Gastrocnemius medialis (tissue), 4 donors: ENCODE measurements around the gene ITPR2. TPM values are rescaled to one million over a fixed set of nuclear protein-coding genes. Genes with fewer than 3 reads are reported as not detected.

ENCODE experiments used
- ATAC-seq, 2 donors: fragments of 150-250 bp; one replicate each; pipeline ENCODE4 v1.9.1; 2016
- DNase-seq, 2 donors: peaks; one replicate each; pipeline ENCODE4 v3.0.0-alpha.2; 2019
- H3K27ac ChIP-seq, 4 donors: fragments of 200-600 bp; sonication (generic); 1 replicate in 1 of 4; 2 replicates in 3 of 4; pipeline ENCODE4 v1.5.1; 2016 to 2018; ENCODE audit warnings: mild to moderate bottlenecking in 2 of 4, moderate library complexity in 1 of 4
- H3K27me3 ChIP-seq, 3 donors: fragments of 200-600 bp; sonication (generic) in 2 of 3; 1 replicate in 1 of 3; 2 replicates in 2 of 3; pipeline versions ENCODE4 v1.5.1 to v1.6.0; 2016 to 2019; ENCODE audit warnings: mild to moderate bottlenecking in 1 of 3, moderate library complexity in 1 of 3
- H3K36me3 ChIP-seq, 2 donors: fragments of 200-600 bp; sonication (generic) in 1 of 2; one replicate each; pipeline ENCODE4 v1.5.1; 2017 to 2018
- H3K4me1 ChIP-seq, 2 donors: fragments of 200-600 bp; sonication (generic) in 1 of 2; one replicate each; pipeline ENCODE4 v1.5.1; 2016 to 2017; ENCODE audit warnings: mild to moderate bottlenecking in 2 of 2
- H3K4me3 ChIP-seq, 4 donors: fragments of 200-600 bp; sonication (generic) in 3 of 4; 1 replicate in 1 of 4; 2 replicates in 3 of 4; pipeline ENCODE4 v1.5.1; 2016 to 2019; ENCODE audit warnings: mild to moderate bottlenecking in 2 of 4
- H3K9me3 ChIP-seq, 3 donors: fragments of 200-600 bp; sonication (generic) in 2 of 3; 1 replicate in 1 of 3; 2 replicates in 2 of 3; pipeline ENCODE4 v1.5.1; 2016 to 2019
- POLR2A ChIP-seq, 2 donors: fragments of 450-650 bp; IDR thresholded peaks; one replicate each; pipeline ENCODE4 v1.6.1; 2017; ENCODE audit warnings: antibody characterized with exemption in 2 of 2, mild to moderate bottlenecking in 2 of 2, moderate library complexity in 2 of 2
- in situ Hi-C, 4 donors: fragments of 200-750 bp; cut with MboI; loops; one replicate each; pipeline versions ENCODE4 v1.15.0 to v1.8.0; 2017; ENCODE audit warnings: low sequenced_read_pairs in 4 of 4
- intact Hi-C: fragments of 100-400 bp; cut with DNase I; formaldehyde crosslinking; loops from one replicate; pipeline ENCODE4 v1.15.1; 2023; ENCODE audit warnings: low total_unique reads
- total RNA-seq, 4 donors: library from RNA; depleted of rRNA; stranded (reverse); fragments of >200 nt; gene quantifications; one replicate each; pipeline versions ENCODE4 v1.1.0 to v1.2.3, GENCODE V29; 2016
- TF ChIP-seq, protein P1 (sequence below), 5 experiments: fragments of 450-650 bp in 3 of 5; fragments of 200-600 bp in 2 of 5; sonication (generic) in 2 of 5; IDR thresholded peaks in 4 of 5; conservative IDR thresholded peaks in 1 of 5; 1 replicate in 4 of 5; 2 replicates in 1 of 5; pipeline ENCODE4 v1.5.1; 2016 to 2019; ENCODE audit warnings: antibody characterized with exemption in 5 of 5, mild to moderate bottlenecking in 3 of 5, moderate library complexity in 3 of 5

ITPR2 gene
- total RNA-seq, 4 donors from 2014 or later, result 3.8 to 23.8 (median 4.1) TPM

DNA sequence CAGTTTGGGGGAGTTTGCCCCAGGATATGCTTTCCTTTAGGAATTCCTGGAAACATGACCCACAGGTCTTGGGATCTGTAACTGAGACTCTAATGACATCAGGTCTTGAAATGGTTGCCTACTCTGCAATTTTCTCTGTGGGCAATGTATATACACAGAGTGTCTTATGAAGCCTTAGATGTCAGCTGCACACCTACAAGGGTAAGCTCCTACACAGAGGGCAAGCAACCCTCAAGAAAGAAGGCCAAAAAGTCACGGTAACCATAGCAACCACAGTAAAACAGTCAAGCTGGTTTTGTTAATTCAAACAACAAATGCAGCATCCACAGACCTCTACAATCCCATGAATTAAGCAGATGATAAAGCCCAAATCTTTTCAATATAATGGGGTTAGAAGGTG, 344.6 kb downstream of the ITPR2 start:
- no peak for ATAC-seq
- H3K4me1 ChIP-seq, result no peaks in the 10 kb centered on the region
- no peaks in the 10 kb centered on the region for H3K27me3 ChIP-seq
- DNase-seq, result no peak
- TF ChIP-seq POLR2A (IDR thresholded peaks at IDR 0.05), result no peak
- TF ChIP-seq, protein P1, sequence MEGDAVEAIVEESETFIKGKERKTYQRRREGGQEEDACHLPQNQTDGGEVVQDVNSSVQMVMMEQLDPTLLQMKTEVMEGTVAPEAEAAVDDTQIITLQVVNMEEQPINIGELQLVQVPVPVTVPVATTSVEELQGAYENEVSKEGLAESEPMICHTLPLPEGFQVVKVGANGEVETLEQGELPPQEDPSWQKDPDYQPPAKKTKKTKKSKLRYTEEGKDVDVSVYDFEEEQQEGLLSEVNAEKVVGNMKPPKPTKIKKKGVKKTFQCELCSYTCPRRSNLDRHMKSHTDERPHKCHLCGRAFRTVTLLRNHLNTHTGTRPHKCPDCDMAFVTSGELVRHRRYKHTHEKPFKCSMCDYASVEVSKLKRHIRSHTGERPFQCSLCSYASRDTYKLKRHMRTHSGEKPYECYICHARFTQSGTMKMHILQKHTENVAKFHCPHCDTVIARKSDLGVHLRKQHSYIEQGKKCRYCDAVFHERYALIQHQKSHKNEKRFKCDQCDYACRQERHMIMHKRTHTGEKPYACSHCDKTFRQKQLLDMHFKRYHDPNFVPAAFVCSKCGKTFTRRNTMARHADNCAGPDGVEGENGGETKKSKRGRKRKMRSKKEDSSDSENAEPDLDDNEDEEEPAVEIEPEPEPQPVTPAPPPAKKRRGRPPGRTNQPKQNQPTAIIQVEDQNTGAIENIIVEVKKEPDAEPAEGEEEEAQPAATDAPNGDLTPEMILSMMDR (IDR thresholded peaks at IDR 0.05 in 4 of 5, conservative IDR thresholded peaks at IDR 0.05 in 1 of 5), result no peak
- no peaks in the 10 kb centered on the region for H3K9me3 ChIP-seq
- in situ Hi-C loops, result no loop called here
- H3K4me3 ChIP-seq, result no peak overlapping the region
- H3K27ac ChIP-seq, result no peak overlapping the region
- H3K36me3 ChIP-seq, result no peaks in the 10 kb centered on the region
- intact Hi-C loops, result no loop called here

DNA sequence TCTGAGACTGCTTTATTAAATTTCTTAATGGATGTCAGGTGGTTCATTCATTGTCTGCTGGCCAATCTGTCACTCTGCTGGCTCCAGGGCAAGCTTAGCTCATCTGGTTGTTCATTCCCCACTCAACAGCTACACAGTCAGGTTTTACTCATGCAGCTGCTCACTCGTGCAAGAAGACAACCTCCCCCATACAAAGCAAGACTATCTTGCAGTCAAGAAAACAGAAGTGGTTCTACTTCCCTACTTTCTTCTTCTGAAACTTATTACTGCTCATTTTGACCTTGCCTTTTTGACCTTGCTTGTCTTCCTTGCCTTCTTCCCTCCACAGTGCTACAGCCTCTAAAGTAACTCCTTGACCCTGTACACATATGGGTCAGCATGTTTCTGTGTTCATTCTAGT, 359.7 kb downstream of the ITPR2 start:
- DNase-seq (no peak), ATAC-seq (no peak)
- H3K4me1 ChIP-seq, result no peaks in the 10 kb centered on the region
- intact Hi-C loops, result no loop called here
- TF ChIP-seq POLR2A (IDR thresholded peaks at IDR 0.05), result no peak
- TF ChIP-seq, protein P1 (IDR thresholded peaks at IDR 0.05 in 4 of 5, conservative IDR thresholded peaks at IDR 0.05 in 1 of 5), result no peak
- no peak overlapping the region for H3K4me3 ChIP-seq
- no peak overlapping the region for H3K27ac ChIP-seq
- no peaks in the 10 kb centered on the region for H3K9me3 ChIP-seq
- in situ Hi-C loops, result no loop called here
- H3K27me3 ChIP-seq, result no peaks in the 10 kb centered on the region
- peaks cover 0 to 4% of the 10 kb centered on the region in 2 donors for H3K36me3 ChIP-seq

DNA sequence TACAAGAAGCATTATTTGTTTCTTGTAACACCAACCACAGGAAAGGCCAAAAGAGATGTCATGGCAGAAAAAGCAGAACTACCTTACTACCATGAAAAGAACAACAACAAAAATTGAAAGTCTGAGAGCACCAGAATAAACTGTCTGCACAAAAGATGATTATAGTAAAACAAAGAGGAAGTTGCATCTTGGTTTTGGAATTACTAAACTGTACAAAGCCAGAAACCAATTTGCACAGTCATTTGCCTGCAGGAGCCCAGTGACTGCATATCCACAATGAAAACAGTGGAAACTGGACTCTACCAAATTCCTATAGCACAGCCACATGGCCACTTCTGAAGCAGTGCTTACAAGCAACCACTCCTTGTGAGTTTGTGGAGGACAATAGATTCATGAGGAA, 361.4 kb downstream of the ITPR2 start:
- in situ Hi-C loops, result no loop called here
- no peaks in the 10 kb centered on the region for H3K27me3 ChIP-seq
- H3K36me3 ChIP-seq, result peaks cover 0 to 4% of the 10 kb centered on the region in 2 donors
- H3K4me3 ChIP-seq, result no peak overlapping the region
- no peak overlapping the region for H3K27ac ChIP-seq
- H3K4me1 ChIP-seq, result peaks cover 0 to 6% of the 10 kb centered on the region in 2 donors
- H3K9me3 ChIP-seq, result no peaks in the 10 kb centered on the region
- no peak for ATAC-seq
- DNase-seq, result no peak
- no peak for TF ChIP-seq POLR2A (IDR thresholded peaks at IDR 0.05)
- TF ChIP-seq, protein P1 (IDR thresholded peaks at IDR 0.05 in 4 of 5, conservative IDR thresholded peaks at IDR 0.05 in 1 of 5), result no peak
- intact Hi-C loops, result no loop called here

DNA sequence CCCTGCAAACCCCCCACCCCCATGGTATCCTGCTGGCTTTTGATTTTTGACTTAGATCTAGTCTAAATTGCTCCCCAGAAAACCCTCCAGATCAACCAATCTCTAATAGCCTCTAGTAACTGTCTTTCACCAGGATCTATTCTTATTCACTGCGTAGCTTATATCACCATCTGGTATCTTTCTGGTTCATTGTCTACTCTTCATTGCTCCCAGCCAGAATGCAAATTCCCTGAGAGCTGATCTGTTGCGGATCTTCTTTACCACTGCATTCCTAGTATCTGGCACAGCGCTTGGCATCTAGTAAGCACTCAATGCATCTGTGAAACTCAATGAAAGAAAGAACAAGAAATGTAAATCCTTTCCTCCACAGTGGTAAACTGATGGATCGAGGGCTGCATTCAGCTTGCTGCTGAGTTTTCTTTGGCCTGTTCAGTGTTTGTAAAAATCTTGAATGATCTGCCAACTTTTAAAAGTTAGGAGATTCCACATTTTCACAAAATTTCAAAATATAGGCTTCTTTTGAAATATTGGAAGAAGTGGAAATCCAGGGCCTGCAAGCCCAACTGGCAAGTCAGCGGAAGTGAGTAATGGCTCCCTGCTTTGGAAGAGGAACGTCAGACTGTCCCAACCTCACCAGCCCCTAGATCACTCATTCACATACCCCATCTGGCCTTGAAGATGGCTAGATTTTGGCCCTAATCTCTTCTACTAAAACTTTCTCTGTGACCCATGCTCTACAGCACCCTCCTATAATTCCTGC, 363.4 kb downstream of the ITPR2 start:
- no peak overlapping the region for H3K4me3 ChIP-seq
- in situ Hi-C loops, result no loop called here
- no peaks in the 10 kb centered on the region for H3K27me3 ChIP-seq
- no peaks in the 10 kb centered on the region for H3K9me3 ChIP-seq
- no peak for TF ChIP-seq POLR2A (IDR thresholded peaks at IDR 0.05)
- TF ChIP-seq, protein P1 (IDR thresholded peaks at IDR 0.05 in 4 of 5, conservative IDR thresholded peaks at IDR 0.05 in 1 of 5), result no peak
- no peaks in the 10 kb centered on the region for H3K36me3 ChIP-seq
- ATAC-seq (no peak), DNase-seq (no peak)
- peaks cover 0 to 9% of the 10 kb centered on the region in 2 donors for H3K4me1 ChIP-seq
- no peak overlapping the region for H3K27ac ChIP-seq
- intact Hi-C loops, result no loop called here
